A673 (cell line): ENCODE measurements around the gene SREBF2.

Experiments used
- EZH2 ChIP-seq: fragments of 200-600 bp; sonication (generic); IDR thresholded peaks from 2 replicates; pipeline ENCODE4 v1.6.1; 2017; ENCODE audit warnings: borderline replicate concordance, low read depth, mild to moderate bottlenecking, mixed read lengths, antibody characterized with exemption, low read length; ENCODE audit not compliant: poor library complexity, severe bottlenecking
- TF ChIP-seq, protein P1 (sequence below): fragments of 300-800, 200-600 bp; sonication (generic); conservative IDR thresholded peaks from 2 replicates; pipeline ENCODE4 v1.5.1; 2017; ENCODE audit warnings: low read depth, mild to moderate bottlenecking, antibody characterized with exemption, low read length, moderate library complexity, mixed read lengths

DNA sequence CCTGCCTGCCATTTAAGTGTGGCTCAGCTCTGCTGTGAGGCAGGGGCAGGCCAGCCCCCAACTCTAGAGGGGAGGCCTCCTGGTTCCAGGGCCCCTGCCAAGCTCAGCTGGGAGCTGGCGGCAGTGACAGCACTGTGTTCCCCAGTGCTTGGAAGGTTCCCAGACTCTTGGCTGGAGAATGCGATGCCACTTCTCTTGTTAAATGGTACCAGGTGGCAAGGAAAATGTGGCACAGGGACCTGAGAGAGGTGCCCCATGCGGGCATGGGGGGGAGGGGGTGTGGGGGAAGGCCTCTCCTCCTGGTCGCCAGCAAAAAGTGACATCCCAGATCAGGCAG is 102.1 kb downstream of the SREBF2 start:
- TF ChIP-seq, protein P1, sequence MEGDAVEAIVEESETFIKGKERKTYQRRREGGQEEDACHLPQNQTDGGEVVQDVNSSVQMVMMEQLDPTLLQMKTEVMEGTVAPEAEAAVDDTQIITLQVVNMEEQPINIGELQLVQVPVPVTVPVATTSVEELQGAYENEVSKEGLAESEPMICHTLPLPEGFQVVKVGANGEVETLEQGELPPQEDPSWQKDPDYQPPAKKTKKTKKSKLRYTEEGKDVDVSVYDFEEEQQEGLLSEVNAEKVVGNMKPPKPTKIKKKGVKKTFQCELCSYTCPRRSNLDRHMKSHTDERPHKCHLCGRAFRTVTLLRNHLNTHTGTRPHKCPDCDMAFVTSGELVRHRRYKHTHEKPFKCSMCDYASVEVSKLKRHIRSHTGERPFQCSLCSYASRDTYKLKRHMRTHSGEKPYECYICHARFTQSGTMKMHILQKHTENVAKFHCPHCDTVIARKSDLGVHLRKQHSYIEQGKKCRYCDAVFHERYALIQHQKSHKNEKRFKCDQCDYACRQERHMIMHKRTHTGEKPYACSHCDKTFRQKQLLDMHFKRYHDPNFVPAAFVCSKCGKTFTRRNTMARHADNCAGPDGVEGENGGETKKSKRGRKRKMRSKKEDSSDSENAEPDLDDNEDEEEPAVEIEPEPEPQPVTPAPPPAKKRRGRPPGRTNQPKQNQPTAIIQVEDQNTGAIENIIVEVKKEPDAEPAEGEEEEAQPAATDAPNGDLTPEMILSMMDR = no peak
- TF ChIP-seq EZH2 = no peak
